WTC11 (cell line): Measurements from ENCODE around the gene ZNF3. TPM values are rescaled to one million over a fixed set of nuclear protein-coding genes. Genes with fewer than 3 reads are reported as not detected.

Source experiments
- ATAC-seq: fragments of 200-7000 bp; cut with Tn5 transposase; 2 replicates; pipeline ENCODE4 v1.10.0; 2021; ENCODE audit warnings: mild to moderate bottlenecking, moderate library complexity
- CTCF ChIA-PET: fragments of 300-600 bp; sonication (Branson Sonifier 250); formaldehyde crosslinking; loops from one replicate; lab custom pipeline; 2021; ENCODE audit warnings: antibody characterized with exemption; lab: Charles Lee
- POLR2A ChIA-PET: fragments of 350-600 bp; sonication (Branson Sonifier 250); formaldehyde crosslinking; loops from one replicate; lab custom pipeline; 2021; ENCODE audit warnings: antibody characterized with exemption; lab: Charles Lee
- DNase-seq: peaks from one replicate; pipeline ENCODE4 v3.0.0; 2021; ENCODE audit warnings: low spot score
- H3K27ac Mint-ChIP-seq: 2 replicates; pipeline ENCODE4 v1.8.0; 2021; ENCODE audit warnings: mixed read lengths
- H3K27me3 Mint-ChIP-seq: 2 replicates; pipeline ENCODE4 v1.8.0; 2021; ENCODE audit warnings: low read depth, mild to moderate bottlenecking, moderate library complexity, mixed read lengths
- H3K36me3 Mint-ChIP-seq: 2 replicates; pipeline ENCODE4 v1.8.0; 2021; ENCODE audit warnings: mixed read lengths
- H3K4me1 Mint-ChIP-seq: 2 replicates; pipeline ENCODE4 v1.8.0; 2022; ENCODE audit warnings: mixed read lengths
- H3K4me3 Mint-ChIP-seq: 2 replicates; pipeline ENCODE4 v1.8.0; 2021; ENCODE audit warnings: mild to moderate bottlenecking, moderate library complexity, mixed read lengths
- H3K9me3 Mint-ChIP-seq: 2 replicates; pipeline ENCODE4 v1.8.0; 2021; ENCODE audit warnings: mixed read lengths
- AFF4 ChIP-seq: sonication (generic); formaldehyde crosslinking; IDR thresholded peaks from 2 replicates; pipeline ENCODE4 v1.8.1; 2023; ENCODE audit warnings: mild to moderate bottlenecking, missing genetic modification reagents, borderline replicate concordance
- E2F4 ChIP-seq: sonication (generic); formaldehyde crosslinking; IDR thresholded peaks from 2 replicates; pipeline ENCODE4 v1.8.1; 2022; ENCODE audit warnings: low read depth, mild to moderate bottlenecking, moderate library complexity, missing genetic modification reagents, borderline replicate concordance
- ELF4 ChIP-seq: sonication (generic); formaldehyde crosslinking; IDR thresholded peaks from 2 replicates; pipeline ENCODE4 v1.8.1; 2022; ENCODE audit warnings: low read depth, mild to moderate bottlenecking, moderate library complexity, missing genetic modification reagents
- FOXK1 ChIP-seq: sonication (generic); formaldehyde crosslinking; IDR thresholded peaks from 2 replicates; pipeline ENCODE4 v1.8.0; 2022; ENCODE audit warnings: mild to moderate bottlenecking, moderate library complexity, missing genetic modification reagents
- GRHL2 ChIP-seq: fragments of 250-450 bp; sonication (Bioruptor Pico); IDR thresholded peaks from 2 replicates; pipeline ENCODE4 v1.8.0; 2022; ENCODE audit warnings: mild to moderate bottlenecking, moderate library complexity; ENCODE audit not compliant: insufficient replicate concordance, severe bottlenecking
- HMGA2 ChIP-seq: fragments of 250-450 bp; sonication (Bioruptor Pico); IDR thresholded peaks from 2 replicates; pipeline ENCODE4 v1.4.0; 2021; ENCODE audit warnings: mild to moderate bottlenecking, moderate library complexity
- IRF1 ChIP-seq: sonication (generic); formaldehyde crosslinking; IDR thresholded peaks from 2 replicates; pipeline ENCODE4 v1.8.0; 2023; ENCODE audit warnings: missing genetic modification reagents
- JUN ChIP-seq: sonication (generic); formaldehyde crosslinking; IDR thresholded peaks from 2 replicates; pipeline ENCODE4 v1.8.0; 2023; ENCODE audit warnings: mild to moderate bottlenecking, missing genetic modification reagents
- NFYB ChIP-seq: sonication (generic); formaldehyde crosslinking; conservative IDR thresholded peaks from 2 replicates; pipeline ENCODE4 v1.8.0; 2022; ENCODE audit warnings: low read depth, missing genetic modification reagents
- NR1H2 ChIP-seq: sonication (generic); formaldehyde crosslinking; IDR thresholded peaks from 2 replicates; pipeline ENCODE4 v1.9.0; 2021; ENCODE audit warnings: mild to moderate bottlenecking, moderate library complexity, missing genetic modification reagents
- RELA ChIP-seq: sonication (generic); formaldehyde crosslinking; IDR thresholded peaks from 2 replicates; pipeline ENCODE4 v1.8.1; 2022; ENCODE audit warnings: missing genetic modification reagents, mild to moderate bottlenecking, borderline replicate concordance
- SMAD4 ChIP-seq: sonication (generic); formaldehyde crosslinking; IDR thresholded peaks from 2 replicates; pipeline ENCODE4 v1.8.0; 2022; ENCODE audit warnings: mild to moderate bottlenecking, missing genetic modification reagents
- USF1 ChIP-seq: sonication (generic); formaldehyde crosslinking; IDR thresholded peaks from 2 replicates; pipeline ENCODE4 v1.8.0; 2022; ENCODE audit warnings: mild to moderate bottlenecking, missing genetic modification reagents
- ZBTB43 ChIP-seq: sonication (generic); formaldehyde crosslinking; IDR thresholded peaks from 2 replicates; pipeline ENCODE4 v1.8.1; 2023; ENCODE audit warnings: mild to moderate bottlenecking, missing genetic modification reagents
- ZNF232 ChIP-seq: sonication (generic); formaldehyde crosslinking; IDR thresholded peaks from 2 replicates; pipeline ENCODE4 v1.8.0; 2022; ENCODE audit warnings: mild to moderate bottlenecking, missing genetic modification reagents
- ZNF396 ChIP-seq: fragments of 250-450 bp; sonication (Bioruptor Pico); IDR thresholded peaks from 2 replicates; pipeline ENCODE4 v1.8.0; 2021; ENCODE audit warnings: mild to moderate bottlenecking, moderate library complexity, borderline replicate concordance
- total RNA-seq: library from RNA; stranded (reverse); gene quantifications from 3 replicates; pipeline ENCODE4 v1.2.3, GENCODE V29; 2021
- TF ChIP-seq, protein P1 (sequence below): fragments of 250-450 bp; sonication (Bioruptor Pico); conservative IDR thresholded peaks from 2 replicates; pipeline ENCODE4 v1.9.0; 2021; ENCODE audit warnings: mild to moderate bottlenecking
- TF ChIP-seq, protein P2 (sequence below): sonication (generic); formaldehyde crosslinking; IDR thresholded peaks from 2 replicates; pipeline ENCODE4 v1.8.1; 2023; ENCODE audit warnings: mild to moderate bottlenecking, missing genetic modification reagents, moderate library complexity

Gene ZNF3
- total RNA-seq, 1 experiment from 2014 or later: 48.3 TPM

DNA sequence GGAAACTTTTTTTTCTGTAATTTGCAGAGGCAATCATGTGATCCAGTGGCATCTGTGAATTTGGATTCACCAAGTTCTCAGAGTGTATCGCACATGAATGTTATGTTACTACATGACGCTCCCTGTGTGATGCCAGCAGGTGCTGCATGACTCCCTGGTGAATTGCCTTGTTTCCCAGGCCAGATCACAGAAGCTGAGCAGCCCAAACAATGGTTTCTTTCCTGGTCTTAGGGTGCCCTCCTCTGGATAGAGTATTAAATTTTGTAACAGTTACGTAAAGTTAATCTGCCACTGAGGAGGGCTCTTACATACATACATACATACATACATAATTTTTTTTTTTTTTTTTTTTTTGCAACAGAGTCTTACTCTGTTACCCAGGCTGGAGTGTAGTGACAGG lies 28.3 kb downstream of the ZNF3 start (continued):
- no peak for TF ChIP-seq AFF4 (CRISPR knock-in tag)
- TF ChIP-seq IRF1: no peak
- TF ChIP-seq FOXK1: no peak
- no peak for TF ChIP-seq ZNF232 (CRISPR knock-in tag)
- TF ChIP-seq, all 79 proteins: peak for 0

- H3K4me1 Mint-ChIP-seq: peaks cover 13% of the 10 kb centered on the region
- ChIA-PET CTCF (interaction anchor here (1.5 to 2.9 kb wide), 3 partner anchors 31 to 138 kb away, joined by 3 to 19 read pairs (median 8); no protein-coding TSS in a partner anchor), POLR2A (no interaction called here)
- no peaks in the 10 kb centered on the region for H3K9me3 Mint-ChIP-seq
- ATAC-seq (no peak), DNase-seq (no peak)
- H3K27me3 Mint-ChIP-seq: no peaks in the 10 kb centered on the region
- peak overlapping the region; percentile 60; the same call in 1 of the 2 replicates for H3K27ac Mint-ChIP-seq
- peak overlapping the region; percentile 48 for H3K4me3 Mint-ChIP-seq
- peaks cover 7% of the 10 kb centered on the region; the same call in 1 of the 2 replicates for H3K36me3 Mint-ChIP-seq
- TF ChIP-seq HMGA2 (CRISPR knock-in tag) (no peak), GRHL2 (CRISPR knock-in tag) (no peak), ELF4 (CRISPR knock-in tag) (no peak), AFF4 (CRISPR knock-in tag) (no peak), JUN (CRISPR knock-in tag) (no peak), SMAD4 (CRISPR knock-in tag) (no peak), NR1H2 (no peak), E2F4 (CRISPR knock-in tag) (no peak), RELA (CRISPR knock-in tag) (no peak), ZNF396 (no peak), USF1 (CRISPR knock-in tag) (no peak), NFYB (CRISPR knock-in tag) (no peak), ZBTB43 (CRISPR knock-in tag) (no peak)
- TF ChIP-seq, protein P1, sequence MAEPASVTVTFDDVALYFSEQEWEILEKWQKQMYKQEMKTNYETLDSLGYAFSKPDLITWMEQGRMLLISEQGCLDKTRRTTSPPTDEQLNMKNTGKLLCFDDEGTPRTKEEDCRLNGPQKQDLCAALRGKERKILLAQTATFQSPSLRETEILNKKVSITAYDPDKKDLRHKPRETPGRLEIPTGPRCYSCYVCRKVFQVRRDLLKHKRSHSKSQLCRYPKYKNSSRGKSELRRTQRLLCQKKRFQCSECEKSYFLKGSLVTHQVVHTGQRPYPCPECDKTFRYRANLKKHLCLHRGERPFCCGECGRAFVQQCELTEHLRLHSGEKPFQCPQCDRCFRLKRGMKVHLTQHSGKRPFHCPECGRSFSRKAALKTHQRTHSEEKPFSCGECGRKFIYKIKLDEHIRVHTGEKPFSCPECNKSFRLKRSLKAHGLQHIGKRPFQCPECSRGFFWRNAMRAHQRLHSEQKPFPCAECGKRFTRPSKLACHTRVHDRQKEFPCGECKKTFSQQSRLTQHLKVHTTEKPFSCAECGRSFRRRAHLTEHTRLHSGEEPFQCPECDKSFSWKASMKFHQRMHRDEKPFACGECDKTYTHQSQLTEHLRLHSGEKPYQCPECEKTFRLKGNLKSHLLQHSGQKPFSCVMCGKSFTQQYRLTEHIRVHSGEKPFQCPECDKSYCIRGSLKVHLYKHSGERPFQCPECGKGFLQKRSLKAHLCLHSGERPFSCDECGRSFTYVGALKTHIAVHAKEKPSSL (CRISPR knock-in tag): no peak
- TF ChIP-seq, protein P2, sequence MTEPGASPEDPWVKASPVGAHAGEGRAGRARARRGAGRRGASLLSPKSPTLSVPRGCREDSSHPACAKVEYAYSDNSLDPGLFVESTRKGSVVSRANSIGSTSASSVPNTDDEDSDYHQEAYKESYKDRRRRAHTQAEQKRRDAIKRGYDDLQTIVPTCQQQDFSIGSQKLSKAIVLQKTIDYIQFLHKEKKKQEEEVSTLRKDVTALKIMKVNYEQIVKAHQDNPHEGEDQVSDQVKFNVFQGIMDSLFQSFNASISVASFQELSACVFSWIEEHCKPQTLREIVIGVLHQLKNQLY (CRISPR knock-in tag): no peak
Observed at GRCh38 chr7:100051611-100052010, 29.9 kb downstream of the ZNF3 start.
